GM19043 (cell line): ENCODE measurements around the gene DNTT.

ENCODE experiments used
- ATAC-seq: cut with Tn5 transposase; IDR thresholded peaks from one replicate; pipeline ENCODE4 v1.9.1; 2021; ENCODE audit warnings: low read depth; ENCODE audit not compliant: unreplicated experiment

DNTT gene

DNA sequence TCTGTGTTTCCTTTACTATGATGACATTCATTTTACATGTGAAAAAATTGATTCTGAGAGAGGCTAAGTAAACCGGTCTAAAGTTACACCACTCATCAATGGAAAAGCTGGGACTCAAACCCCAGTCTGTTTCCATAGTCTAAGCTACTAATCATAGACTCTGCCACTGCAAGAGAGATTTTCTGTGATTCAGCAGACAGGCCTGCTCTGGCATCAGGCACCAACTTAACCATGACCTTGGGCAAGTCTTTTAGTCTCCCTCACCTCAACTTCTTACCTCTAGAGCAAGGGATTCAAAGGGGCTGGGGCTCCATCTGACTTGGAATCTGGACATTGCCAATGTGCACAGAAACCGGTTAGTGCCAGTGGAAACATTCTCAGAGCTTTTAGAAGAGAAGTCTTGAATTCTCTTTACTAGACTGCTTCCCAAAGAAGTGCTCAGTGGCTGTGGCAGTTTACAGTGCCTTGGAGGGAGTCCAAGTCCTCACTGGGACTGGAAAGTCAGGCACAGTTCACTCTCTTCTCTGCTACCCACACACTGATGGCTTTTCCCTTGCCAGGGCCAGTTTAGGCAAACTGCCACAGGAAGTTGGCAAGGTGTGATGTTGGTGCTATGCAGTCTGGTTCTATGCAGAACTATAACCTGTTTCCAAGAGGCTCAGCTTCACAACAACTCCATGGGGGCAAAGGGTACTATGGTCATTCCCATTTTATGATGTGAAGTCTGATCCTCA, 28.4 kb upstream of the DNTT start:
- no peak for ATAC-seq

DNA sequence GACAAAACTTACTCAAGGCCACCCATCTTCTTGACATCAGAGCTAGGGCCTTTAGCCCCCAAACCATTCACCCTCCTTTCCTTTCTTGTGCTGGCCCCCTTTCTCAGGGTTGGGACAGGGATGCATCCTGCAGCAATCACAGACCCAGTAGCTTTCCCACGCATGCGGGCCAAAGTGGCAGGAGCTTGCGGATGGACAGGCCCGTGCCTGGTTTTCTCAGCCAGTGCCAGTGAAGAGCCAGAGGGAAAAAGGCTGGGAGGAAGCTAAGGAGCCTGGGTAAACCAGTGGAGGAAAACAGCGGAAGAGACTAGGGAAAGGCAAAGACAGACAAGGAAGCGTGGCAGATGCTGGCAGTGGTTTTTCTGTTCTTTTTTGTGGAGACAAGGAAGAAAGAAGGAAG, 27.8 kb upstream of the DNTT start:
- no peak for ATAC-seq

DNA sequence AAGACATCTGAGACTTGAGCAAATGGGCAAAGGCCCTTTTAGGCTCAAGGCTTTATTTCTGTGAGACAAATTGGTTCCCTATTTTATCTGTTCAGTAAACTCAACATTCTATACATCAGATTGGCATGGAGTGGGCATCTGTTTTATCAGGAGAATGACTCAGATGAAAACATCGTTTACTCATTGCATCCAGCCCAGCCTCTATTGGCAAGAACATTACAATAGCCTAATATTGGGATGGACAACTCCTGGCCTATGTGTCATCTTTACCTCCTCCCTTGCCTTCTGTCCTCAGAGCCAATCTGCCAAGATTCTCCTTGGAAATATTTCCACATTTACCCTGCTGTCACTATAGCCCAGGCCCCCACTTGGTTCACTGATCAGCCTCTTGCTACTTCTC, 27.4 kb upstream of the DNTT start:
- no peak for ATAC-seq

DNA sequence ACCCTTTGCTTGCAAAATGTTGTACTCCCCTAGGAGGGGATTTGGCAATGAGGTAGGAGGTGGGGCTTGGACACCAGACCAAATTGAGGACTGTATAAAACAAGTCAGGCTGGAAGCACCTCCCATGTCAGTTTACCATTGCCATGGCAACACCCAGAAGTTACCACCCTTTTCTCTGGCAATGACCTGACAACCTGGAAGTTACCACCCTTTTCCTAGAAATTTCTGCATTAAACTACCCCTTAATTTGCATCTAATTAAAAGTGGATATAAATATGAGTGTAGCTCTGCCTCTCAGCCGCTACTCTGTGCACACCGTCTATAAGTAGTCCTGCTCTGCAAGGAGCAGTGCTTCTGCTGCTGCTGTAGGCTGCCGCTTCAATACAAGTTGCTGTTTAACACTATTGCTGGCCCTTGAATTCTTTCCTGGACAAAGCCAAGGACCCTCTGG, 25.0 kb upstream of the DNTT start:
- no peak for ATAC-seq

DNA sequence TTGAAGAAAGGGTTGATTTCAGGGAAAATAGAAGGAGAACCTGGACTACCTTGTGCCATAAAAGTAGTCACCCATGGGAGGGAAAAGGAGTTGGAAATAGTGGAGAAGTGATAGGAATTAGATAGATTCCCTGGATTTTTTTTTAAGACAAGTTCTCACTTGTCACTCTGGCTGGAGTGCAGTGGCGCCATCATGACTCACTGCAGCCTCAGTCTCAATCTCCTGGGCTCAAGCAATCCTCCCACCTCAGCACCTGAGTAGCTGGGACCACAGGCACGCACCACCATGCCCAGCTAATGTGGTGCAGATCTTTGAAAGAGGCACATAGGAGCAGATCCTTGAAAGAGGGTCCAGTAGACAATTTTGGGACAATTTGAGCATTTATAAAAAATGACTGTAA, 23.4 kb upstream of the DNTT start:
- ATAC-seq = no peak

DNA sequence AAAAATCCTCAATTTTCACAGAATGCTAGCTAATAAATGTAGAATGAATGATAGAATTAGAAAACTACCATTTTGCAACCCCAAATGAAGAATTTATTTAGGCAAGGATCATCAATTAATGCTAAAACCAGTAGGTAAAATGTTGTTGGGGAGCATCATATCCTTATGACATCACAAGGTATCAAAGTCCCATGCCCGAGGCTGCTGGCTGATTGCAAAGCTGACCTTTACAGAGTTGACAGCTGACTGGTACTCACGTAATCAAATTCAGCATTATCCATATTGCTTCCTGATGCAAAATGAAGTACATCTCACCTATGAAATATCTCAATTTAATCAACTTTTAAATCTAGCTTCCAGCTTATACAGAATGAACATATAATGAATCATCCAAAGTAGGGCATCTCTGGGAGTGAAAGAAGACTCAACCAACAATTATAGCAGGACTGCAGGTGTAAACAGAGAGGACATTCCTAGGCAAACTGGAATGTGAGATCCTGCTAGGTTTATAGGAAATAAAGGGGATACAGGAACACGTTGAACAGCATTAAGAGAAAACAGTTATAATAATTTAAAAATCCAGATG, 22.7 kb upstream of the DNTT start:
- ATAC-seq = no peak

DNA sequence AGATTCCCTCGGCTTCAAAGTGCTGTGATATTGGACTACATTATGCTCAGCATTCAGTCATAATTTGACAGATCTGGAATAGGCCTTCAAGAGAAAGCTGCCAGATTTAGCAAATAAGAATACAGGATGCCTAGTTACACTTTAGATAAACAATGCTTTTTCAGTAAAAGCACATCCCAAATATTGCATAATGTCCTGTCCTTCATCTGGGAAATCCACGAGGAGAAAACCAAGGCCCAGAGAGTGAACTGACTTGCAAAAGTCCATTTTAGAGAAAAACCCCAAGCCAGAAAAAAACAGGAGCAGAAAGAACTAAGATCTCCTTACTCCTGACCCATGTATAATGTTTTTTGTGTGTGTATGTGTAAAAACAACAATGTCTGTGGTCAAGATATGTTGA, 20.9 kb upstream of the DNTT start:
- ATAC-seq = no peak

DNA sequence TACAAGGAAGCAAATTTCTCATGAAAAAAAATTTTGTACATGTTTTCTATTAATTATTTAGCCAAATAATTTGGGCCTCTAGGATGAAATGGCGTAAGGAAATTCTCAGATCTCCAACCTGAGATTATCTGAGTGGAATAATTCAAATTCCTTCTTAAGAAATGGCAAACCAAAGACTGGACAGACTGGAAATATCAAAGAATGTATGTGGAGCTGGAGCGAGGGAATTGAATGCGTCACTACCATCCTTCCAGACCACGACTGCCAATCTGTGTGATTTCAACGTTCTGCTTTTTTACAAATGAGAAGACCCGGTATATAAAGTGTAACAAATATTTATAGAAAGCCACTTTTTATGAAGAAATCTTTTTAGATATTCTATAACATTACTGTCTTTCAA, 20.5 kb upstream of the DNTT start:
- ATAC-seq = no peak

DNA sequence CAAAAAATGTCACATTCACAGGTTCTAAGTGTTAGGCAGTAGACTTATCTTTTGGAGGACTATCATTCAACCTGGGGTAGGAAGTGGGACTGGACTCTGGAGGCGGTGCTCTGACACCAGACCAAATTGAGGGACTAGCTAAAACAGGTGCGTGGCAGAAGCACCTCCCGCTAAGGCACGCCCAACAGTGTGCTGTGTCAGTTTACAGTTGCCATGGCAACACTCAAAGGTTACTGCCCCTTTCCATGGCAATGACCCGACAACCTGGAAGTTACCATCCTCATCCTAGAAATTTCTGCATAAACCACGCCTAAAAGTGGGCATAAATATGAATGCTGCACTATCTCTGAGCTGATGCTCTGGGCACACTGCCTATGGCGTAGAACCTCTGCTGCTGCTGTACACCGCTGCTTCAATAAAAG, 18.9 kb upstream of the DNTT start:
- no peak for ATAC-seq

DNA sequence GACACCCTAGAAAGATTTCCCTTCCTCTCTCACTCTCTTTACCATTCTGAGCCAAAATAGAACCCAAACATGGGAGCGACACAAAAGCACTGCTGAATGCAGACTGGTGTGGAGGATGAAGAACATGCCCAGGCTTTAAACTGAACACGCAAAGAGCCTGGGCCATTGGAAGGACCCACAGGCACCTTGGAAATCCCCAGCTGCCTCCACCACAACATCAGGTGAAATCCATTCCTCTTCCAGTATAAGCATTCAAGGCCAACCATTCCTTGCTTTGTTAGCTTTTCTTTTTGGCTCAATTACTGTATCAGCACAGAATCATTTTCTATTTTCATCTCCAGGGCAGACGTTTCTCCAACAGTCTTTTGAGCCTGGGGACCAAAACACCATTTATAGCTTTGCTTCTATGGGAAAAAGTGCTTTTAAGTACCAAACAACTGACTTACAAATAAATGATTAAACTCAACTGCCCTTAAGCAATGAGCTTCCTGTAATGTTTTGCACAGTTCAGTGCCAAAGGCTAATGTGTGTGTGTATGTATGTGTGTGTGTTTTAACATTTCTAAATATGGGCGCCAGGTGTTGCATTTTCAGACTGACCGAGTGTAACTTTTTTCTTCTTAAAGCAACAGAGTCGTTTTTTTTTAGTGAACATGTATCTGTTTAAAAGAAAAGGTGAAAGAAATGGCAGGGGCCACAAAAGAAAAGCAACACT, 16.7 kb upstream of the DNTT start:
- ATAC-seq = peak; percentile 53

DNA sequence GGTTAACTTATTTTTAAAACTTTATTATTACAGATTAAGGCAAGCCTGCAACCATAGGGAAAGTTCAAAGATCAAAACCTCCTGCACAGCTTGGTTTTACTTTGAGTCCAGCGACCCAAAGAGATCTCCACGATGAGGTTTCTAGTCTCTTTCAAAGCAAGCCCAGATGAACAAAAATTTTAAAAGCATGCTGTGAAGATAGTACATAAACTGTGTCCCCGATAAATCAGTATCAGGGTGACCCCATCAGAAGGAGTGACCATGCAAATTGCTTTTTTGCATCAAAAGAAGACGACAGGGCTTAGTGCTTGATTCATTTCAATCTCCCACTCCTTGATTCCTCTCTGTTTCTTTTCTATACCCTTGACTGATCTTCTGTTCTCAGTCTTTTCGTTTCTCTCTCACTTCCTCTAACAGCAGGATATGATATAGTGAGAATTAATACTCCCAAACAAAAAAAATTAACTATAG, 16.0 kb upstream of the DNTT start:
- ATAC-seq = peak; percentile 61

DNA sequence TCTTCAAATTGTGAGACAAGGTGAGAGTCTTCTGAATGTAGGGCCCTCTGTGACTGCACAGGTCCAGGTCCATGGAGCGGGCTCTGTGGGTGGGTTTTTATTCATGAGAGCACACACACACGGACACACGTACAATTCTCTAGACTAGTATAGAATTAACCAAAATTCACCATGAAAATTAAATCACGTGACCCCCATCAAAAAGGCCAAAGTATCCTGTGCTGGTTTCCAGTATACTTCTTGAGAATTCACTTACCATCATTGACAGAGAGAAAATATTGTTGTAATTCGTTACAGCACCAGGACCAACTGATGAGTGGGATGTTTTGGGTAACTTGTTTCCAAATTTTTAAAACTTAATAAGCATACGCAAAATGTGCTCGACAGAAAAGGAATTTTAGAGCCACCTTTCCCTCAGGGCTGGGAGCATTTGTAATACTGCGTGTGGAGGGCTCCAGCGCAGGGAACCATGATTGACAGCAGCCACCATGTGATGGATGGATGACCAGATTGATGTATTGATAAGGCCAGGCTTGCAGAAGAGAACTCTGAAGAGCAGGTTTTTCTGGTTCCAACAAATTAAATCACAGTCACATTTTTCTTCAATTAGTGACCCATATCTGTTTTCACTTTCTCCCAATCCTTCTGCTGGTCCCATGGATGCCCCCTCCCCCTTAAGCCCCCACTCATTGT, 14.9 kb upstream of the DNTT start:
- no peak for ATAC-seq

DNA sequence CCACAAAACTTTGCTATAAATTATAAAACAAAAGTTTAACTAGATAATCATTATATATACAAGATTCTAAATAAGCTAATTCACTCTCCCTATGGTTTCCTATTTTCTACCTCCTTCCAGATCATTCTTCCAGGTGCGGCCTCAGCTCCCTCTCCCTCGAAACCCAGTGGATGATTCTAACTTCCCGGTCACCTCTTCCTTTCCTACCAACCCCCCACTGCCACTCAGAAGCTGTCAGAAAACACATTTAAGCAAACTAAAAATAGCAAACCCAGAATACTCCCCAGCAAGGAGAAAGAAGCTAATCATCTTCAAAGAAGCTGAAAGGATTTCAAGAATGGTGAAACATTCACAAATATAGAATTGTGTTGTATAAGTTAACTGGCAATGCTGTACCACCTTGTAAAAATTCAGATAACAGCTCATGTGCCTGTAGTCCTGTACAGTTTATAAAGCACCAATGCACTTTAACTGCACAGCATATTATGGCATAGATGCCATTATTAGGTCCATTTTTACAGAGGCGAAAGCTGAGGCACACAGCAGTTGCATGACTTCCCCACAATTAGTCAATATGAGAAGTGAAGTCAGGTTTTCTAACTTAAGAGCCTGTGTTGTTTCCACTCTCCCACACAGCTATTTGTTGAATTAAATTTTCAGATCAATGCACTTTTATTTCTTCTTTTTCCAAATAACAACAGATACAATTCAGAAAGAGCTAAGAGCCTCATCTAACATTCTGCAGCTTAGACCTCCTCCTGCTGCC, 13.7 kb upstream of the DNTT start:
- ATAC-seq = no peak

DNA sequence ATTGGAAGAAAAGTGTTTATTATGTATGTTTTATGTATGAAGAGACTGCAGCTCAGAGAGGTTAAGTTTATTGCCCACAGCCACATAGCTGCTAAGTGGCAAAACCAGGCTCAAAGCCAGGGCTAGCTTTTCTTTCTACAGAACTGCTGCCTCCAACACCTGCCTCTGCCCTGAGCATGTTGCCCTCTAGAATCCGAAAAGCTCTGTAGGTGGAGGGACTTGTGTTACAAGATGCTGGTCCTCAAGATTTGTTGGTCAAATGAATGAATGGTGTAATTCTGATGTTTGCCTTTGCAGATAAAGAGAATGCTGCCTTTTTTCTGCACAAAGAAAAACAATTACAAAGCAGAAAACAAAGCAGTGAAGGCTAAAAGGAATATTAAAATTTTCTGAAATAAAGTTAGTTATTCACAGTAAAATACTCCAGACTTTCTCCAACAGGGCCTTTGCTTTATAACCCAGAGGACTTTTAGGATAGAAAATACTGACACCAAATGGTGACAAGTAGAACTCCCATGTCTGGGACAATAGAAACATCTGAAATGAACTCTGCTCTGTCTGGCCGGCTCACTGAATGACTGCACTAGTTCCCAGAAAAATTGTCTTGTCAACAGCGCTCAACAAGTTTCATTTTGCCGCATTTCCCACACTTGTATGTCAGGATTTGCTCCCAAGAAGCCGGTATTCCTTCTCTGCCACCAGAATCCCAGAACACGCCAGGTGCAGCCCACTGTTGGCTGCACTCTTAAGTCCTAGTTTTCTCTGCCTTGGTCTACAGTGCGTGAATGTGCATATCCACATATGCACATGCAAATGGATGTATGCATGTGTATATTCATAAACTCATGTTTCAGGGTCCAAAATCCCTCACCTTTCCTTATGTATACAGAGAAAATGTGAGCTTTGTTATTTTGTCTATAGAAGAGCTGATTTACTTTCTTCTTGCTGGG, 11.0 kb upstream of the DNTT start:
- ATAC-seq = peak; percentile 54

DNA sequence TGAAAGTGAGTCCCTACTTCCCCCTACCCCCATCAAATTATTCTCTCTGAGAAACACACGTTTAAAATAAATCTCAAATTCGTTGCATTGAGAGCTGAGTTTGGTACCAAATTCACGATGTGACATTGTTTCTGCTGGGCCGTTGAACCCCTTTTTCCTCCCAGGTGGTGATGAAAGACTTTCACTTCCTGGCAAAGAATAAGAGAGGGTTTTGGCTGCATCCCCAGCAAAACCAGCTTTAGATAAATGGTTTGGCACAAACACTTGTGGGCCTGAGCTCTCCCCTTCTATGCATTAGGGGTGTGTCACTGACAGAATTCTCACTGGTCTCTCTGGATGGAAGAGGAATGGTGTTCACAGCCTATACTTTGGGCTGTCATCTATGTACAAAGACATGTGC, 8.8 kb upstream of the DNTT start:
- no peak for ATAC-seq

DNA sequence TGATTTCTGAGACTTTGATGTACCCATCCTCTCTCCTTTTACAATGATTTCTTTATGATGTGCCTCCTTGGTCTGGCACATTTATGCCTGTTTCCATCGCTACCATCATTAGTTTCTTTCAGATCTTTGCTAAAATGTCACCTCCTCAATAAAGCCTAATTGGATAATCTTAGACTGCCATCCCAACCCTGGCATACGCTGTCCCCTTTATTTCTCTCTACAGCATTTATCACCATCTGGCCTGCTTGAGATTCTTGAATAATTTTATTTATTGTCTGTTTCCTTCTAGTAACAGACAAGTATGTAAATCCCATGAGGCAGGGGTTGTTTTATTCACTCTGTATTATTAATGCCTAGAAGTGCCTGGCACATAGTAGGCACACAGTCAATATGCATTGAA, 6.7 kb upstream of the DNTT start:
- no peak for ATAC-seq

DNA sequence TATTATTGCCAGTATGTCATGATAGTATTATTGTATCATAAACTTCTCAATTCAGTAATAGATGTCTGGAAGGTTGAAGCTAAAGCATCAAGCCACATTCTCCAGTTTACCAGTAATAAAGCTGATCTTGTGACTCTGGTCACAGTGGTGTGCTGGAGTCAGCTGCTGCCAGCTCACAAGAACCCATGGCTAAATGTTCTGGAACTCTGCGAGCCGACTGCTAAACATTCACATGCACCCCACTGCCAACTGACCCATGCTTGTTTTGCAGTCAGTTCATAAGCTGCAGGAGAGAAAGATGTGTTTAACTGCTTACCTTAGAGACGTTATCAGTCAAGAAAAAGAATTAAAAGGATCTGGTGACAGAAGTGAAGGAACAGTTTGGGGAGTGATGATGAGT, 5.9 kb upstream of the DNTT start:
- ATAC-seq = no peak

DNA sequence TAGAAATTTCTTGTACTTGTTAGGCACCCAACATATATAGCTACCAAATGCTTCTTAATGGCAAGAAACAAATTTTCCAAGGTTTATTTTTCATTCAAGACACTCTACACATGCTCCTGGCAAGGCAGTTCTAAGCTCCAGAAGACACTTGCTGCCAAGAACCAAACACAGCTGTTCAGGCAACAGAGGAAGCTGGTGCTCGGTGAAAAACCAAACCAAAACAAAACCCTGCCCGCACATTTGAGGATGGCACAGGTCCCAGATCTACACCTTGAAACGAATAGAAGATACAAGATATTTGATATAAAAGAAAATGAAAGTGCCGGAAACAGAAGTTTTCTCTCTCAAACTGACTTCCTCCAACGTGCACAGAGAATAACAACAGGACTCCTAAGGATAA, 4.9 kb upstream of the DNTT start:
- ATAC-seq = no peak

DNA sequence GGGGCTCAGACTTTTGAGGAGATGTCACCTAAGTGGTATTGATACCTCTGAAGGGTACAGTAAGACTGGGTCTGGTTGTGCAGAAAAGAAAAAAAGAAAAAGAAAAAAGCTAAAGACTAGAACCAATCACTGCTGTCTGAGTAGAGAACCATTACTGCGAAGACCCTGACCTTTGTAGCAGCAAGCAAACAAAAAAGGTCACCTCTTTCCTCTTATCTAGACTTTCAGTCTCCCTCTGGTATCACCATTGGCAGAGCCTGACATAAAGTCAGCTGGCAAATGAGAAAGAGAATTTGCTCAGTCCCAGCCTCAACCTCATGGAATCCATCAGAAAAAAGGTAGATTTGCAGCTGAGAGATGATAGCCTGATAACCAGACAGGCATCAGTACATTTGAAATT, 2.6 kb upstream of the DNTT start:
- no peak for ATAC-seq
